ENCODE results near the gene ACAD9.

ACAD9 gene

DNA sequence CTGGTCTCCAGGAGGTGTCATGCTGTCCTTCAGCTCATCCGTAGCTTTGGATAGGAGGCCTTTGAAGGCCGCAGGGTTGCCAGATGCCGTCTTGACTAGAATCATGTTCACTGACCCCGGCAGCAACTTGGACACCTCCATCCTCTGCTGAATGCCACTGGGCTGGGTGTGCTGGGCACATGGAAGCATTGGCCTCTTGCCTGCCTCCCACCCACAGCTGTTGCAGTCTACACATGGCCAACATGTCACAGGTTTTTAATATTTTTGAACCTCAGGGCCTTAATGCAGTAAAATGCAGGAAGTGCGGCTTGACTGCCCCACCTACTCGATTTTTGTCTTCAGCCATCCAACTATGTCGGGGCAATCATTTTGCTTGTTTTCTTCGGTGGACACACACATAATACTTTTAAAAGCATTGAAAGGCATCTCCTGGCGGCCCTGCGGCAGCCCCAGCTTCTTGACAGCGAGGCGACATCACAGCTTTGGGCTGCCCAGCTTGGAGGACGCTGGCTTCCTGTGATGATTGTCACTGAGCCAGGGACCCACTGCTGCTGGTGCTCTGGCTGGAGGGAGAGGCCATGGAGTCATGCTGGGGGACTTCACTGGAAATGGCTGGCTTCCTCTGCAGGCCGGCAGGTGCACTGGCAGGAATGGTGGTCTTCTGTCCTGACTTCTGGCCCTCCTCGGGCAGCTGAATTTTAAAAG is 31.6 kb upstream of the ACAD9 start:
- no peak overlapping the region for H3K9ac ChIP-seq (ENCODE audit: low read length)
- H3K4me3 ChIP-seq (ENCODE audit: low read length), result no peak overlapping the region
- H3K36me3 ChIP-seq (ENCODE audit: control insufficient read depth, low read depth, low read length), result no peaks in the 10 kb centered on the region
- no peaks in the 10 kb centered on the region for H3K9me3 ChIP-seq (ENCODE audit: control insufficient read depth, low read depth, low read length)
- H3K27me3 ChIP-seq (ENCODE audit: control insufficient read depth, insufficient read depth, low read length), result no peaks in the 10 kb centered on the region
- H3K4me1 ChIP-seq (ENCODE audit: control insufficient read depth, low read depth, low read length), result peaks cover 8% of the 10 kb centered on the region
- no peak overlapping the region for H3K27ac ChIP-seq (ENCODE audit: low read length)

- Histone ChIP-seq H3K9ac (ENCODE audit: low read length) (no peak overlapping the region), H3K4me3 (ENCODE audit: low read length) (no peak overlapping the region), H3K27ac (ENCODE audit: low read length) (no peak overlapping the region), H3K4me1 (ENCODE audit: control insufficient read depth, low read depth, low read length) (peaks cover 8% of the 10 kb centered on the region), H3K9me3 (ENCODE audit: control insufficient read depth, low read depth, low read length) (no peaks in the 10 kb centered on the region), H3K36me3 (ENCODE audit: control insufficient read depth, low read depth, low read length) (no peaks in the 10 kb centered on the region), H3K27me3 (ENCODE audit: control insufficient read depth, insufficient read depth, low read length) (no peaks in the 10 kb centered on the region)
These were observed 30.5 kb upstream of the ACAD9 start for GRCh38 chr3:128848936-128849335.

DNA sequence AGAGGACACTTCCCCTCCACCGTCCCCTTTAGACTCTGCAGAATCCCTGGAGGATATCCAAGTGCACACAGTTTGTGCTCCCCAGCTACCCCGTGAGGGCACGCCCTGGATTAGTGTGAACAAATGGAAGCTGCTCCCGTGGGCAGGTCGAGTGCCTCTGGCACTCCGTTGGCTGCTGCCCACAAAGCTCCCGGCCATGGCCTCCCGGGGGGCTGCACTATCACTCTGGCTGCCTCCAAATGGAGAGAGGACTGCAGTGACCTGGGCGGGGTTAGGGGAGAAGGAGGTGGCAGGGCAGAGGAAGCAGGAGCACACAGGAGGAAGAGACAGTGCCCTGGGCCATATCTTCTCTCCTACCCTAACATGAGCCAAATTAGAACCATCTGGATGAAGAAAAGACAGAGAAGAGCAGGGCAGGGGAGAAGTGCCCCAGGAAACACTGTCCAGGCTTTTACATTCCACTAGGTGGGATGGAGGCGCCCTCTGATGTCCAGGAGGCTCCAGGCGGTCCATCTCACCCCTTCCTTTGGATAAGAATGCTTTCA is 29.4 kb upstream of the ACAD9 start:
- H3K27me3 ChIP-seq (ENCODE audit: control insufficient read depth, insufficient read depth, low read length), result no peaks in the 10 kb centered on the region
- peaks cover 8% of the 10 kb centered on the region for H3K4me1 ChIP-seq (ENCODE audit: control insufficient read depth, low read depth, low read length)
- no peak overlapping the region for H3K27ac ChIP-seq (ENCODE audit: low read length)
- H3K9ac ChIP-seq (ENCODE audit: low read length), result no peak overlapping the region
- no peaks in the 10 kb centered on the region for H3K36me3 ChIP-seq (ENCODE audit: control insufficient read depth, low read depth, low read length)
- H3K4me3 ChIP-seq (ENCODE audit: low read length), result no peak overlapping the region
- H3K9me3 ChIP-seq (ENCODE audit: control insufficient read depth, low read depth, low read length), result peaks cover 3% of the 10 kb centered on the region

DNA sequence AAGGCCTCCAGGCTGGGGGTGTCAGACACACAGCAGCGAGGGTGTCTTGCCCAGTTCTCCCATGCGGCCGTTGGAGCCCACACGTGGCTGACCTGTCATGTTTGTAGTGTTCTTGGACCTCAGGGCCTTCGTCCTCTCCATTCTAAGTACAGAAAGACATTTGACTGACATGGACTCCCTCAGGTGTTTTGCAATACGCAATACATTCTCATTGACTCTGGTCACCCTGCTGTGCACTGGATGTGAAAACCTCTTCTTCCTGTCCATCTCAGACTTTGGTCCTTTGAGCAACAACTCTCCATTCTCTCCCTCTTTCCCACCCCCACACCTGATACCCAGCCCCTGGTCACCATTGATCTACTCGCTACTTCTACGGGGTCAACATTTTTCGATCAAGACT is 28.9 kb upstream of the ACAD9 start:
- no peak overlapping the region for H3K27ac ChIP-seq (ENCODE audit: low read length)
- H3K36me3 ChIP-seq (ENCODE audit: control insufficient read depth, low read depth, low read length), result no peaks in the 10 kb centered on the region
- no peaks in the 10 kb centered on the region for H3K27me3 ChIP-seq (ENCODE audit: control insufficient read depth, insufficient read depth, low read length)
- peaks cover 3% of the 10 kb centered on the region for H3K4me1 ChIP-seq (ENCODE audit: control insufficient read depth, low read depth, low read length)
- peaks cover 9% of the 10 kb centered on the region for H3K9me3 ChIP-seq (ENCODE audit: control insufficient read depth, low read depth, low read length)
- H3K4me3 ChIP-seq (ENCODE audit: low read length), result no peak overlapping the region
- no peak overlapping the region for H3K9ac ChIP-seq (ENCODE audit: low read length)

- H3K9ac ChIP-seq (ENCODE audit: low read length), result no peak overlapping the region
- no peak overlapping the region for H3K27ac ChIP-seq (ENCODE audit: low read length)
- H3K4me1 ChIP-seq (ENCODE audit: control insufficient read depth, low read depth, low read length), result no peaks in the 10 kb centered on the region
- H3K9me3 ChIP-seq (ENCODE audit: control insufficient read depth, low read depth, low read length), result peaks cover 10% of the 10 kb centered on the region
- no peak overlapping the region for H3K4me3 ChIP-seq (ENCODE audit: low read length)
- H3K27me3 ChIP-seq (ENCODE audit: control insufficient read depth, insufficient read depth, low read length), result no peaks in the 10 kb centered on the region
- no peaks in the 10 kb centered on the region for H3K36me3 ChIP-seq (ENCODE audit: control insufficient read depth, low read depth, low read length)
These were observed 27.8 kb upstream of the ACAD9 start for GRCh38 chr3:128851601-128852000.

DNA sequence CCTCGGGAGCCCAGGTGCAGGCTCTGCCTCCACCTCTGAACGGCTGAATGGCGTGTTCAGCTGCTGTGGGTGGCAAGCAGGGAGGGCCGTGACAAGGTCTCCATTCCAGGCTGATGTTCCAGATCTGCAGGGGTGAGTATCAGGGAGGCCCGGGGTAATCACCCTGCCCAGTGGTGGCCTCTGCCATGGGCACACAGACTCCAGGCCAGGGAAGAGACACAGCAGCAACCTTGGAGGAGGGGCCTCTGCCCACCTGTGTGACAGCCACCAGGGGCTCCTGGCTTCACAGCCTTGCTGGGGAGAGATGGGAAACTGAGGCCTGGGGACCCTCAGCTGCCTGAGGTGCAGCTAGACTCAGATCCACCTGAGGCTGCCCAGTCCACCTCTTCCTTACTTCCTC is 25.6 kb upstream of the ACAD9 start:
- peaks cover 11% of the 10 kb centered on the region for H3K9me3 ChIP-seq (ENCODE audit: control insufficient read depth, low read depth, low read length)
- no peak overlapping the region for H3K9ac ChIP-seq (ENCODE audit: low read length)
- H3K27ac ChIP-seq (ENCODE audit: low read length), result no peak overlapping the region
- no peaks in the 10 kb centered on the region for H3K36me3 ChIP-seq (ENCODE audit: control insufficient read depth, low read depth, low read length)
- H3K4me3 ChIP-seq (ENCODE audit: low read length), result no peak overlapping the region
- no peaks in the 10 kb centered on the region for H3K27me3 ChIP-seq (ENCODE audit: control insufficient read depth, insufficient read depth, low read length)
- H3K4me1 ChIP-seq (ENCODE audit: control insufficient read depth, low read depth, low read length), result no peaks in the 10 kb centered on the region

DNA sequence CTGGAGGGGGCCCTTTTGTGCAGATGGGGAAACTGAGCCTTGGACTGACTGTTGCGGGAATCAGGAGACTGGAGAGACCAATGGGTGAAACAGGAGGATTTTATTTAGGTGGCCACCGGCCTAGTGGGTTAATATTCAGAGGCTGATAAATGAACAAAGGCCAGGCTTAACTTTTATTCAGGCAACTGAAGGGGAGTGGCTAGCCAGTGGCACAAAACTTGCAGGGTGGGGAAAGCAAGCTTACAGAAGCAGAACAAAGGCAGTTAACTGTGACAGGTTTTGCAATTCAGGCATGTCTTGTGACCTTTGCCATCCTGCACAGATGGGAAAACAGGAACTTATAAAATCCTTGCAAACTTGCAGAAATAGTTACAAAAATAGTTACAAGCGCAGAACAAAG is 24.9 kb upstream of the ACAD9 start:
- Histone ChIP-seq H3K27me3 (ENCODE audit: control insufficient read depth, insufficient read depth, low read length) (no peaks in the 10 kb centered on the region), H3K4me3 (ENCODE audit: low read length) (no peak overlapping the region), H3K36me3 (ENCODE audit: control insufficient read depth, low read depth, low read length) (no peaks in the 10 kb centered on the region), H3K27ac (ENCODE audit: low read length) (no peak overlapping the region), H3K4me1 (ENCODE audit: control insufficient read depth, low read depth, low read length) (no peaks in the 10 kb centered on the region), H3K9me3 (ENCODE audit: control insufficient read depth, low read depth, low read length) (peaks cover 18% of the 10 kb centered on the region), H3K9ac (ENCODE audit: low read length) (no peak overlapping the region)

- no peak overlapping the region for H3K4me3 ChIP-seq (ENCODE audit: low read length)
- H3K27ac ChIP-seq (ENCODE audit: low read length), result no peak overlapping the region
- H3K36me3 ChIP-seq (ENCODE audit: control insufficient read depth, low read depth, low read length), result no peaks in the 10 kb centered on the region
- H3K9me3 ChIP-seq (ENCODE audit: control insufficient read depth, low read depth, low read length), result peaks cover 25% of the 10 kb centered on the region
- no peak overlapping the region for H3K9ac ChIP-seq (ENCODE audit: low read length)
- H3K27me3 ChIP-seq (ENCODE audit: control insufficient read depth, insufficient read depth, low read length), result no peaks in the 10 kb centered on the region
- H3K4me1 ChIP-seq (ENCODE audit: control insufficient read depth, low read depth, low read length), result no peaks in the 10 kb centered on the region
These were observed 23.9 kb upstream of the ACAD9 start for GRCh38 chr3:128855569-128855968.

DNA sequence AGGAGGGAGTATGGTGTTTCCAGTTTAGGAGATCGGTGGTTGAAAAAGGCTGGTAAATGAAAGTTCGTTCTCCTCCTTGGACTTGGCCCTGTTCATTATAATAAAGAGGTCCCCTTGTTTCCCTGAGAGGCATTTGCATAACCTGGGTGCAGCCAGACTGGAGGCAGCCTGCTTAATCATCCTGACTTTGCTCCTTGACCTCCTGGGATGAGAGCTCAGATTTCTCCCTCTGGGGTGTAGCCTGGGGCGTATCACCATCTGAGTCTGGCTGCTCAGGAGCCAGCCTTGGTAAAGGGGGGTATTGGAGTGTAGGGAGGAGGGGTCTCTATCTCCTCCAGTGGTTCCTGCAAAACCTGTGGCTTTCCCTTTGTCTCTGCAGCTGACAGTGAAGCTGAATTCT is 21.3 kb upstream of the ACAD9 start:
- Histone ChIP-seq H3K36me3 (ENCODE audit: control insufficient read depth, low read depth, low read length) (no peaks in the 10 kb centered on the region), H3K9ac (ENCODE audit: low read length) (no peak overlapping the region), H3K4me1 (ENCODE audit: control insufficient read depth, low read depth, low read length) (no peaks in the 10 kb centered on the region), H3K27me3 (ENCODE audit: control insufficient read depth, insufficient read depth, low read length) (no peaks in the 10 kb centered on the region), H3K9me3 (ENCODE audit: control insufficient read depth, low read depth, low read length) (peaks cover 25% of the 10 kb centered on the region), H3K4me3 (ENCODE audit: low read length) (no peak overlapping the region), H3K27ac (ENCODE audit: low read length) (no peak overlapping the region)

DNA sequence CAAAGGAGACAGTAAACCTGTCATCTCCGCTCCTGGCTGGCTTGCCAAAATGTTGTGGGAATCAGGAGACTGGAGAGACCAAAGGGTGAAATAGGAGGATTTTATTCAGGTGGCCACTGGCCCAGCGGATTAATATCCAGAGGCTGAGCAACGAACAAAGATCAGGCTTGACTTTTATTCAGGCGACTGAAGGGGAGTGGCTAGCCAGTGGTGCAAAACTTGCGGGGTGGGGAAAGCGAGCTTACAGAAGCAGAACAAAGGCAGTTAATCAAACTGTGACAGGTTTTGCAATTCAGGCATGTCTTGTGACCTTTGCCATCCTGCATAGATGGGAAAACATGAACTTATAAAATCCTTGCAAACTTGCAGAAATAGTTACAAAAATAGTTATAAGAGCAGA is 19.8 kb upstream of the ACAD9 start:
- no peak overlapping the region for H3K9ac ChIP-seq (ENCODE audit: low read length)
- H3K27ac ChIP-seq (ENCODE audit: low read length), result no peak overlapping the region
- H3K9me3 ChIP-seq (ENCODE audit: control insufficient read depth, low read depth, low read length), result peaks cover 24% of the 10 kb centered on the region
- no peaks in the 10 kb centered on the region for H3K27me3 ChIP-seq (ENCODE audit: control insufficient read depth, insufficient read depth, low read length)
- no peaks in the 10 kb centered on the region for H3K36me3 ChIP-seq (ENCODE audit: control insufficient read depth, low read depth, low read length)
- H3K4me1 ChIP-seq (ENCODE audit: control insufficient read depth, low read depth, low read length), result no peaks in the 10 kb centered on the region
- no peak overlapping the region for H3K4me3 ChIP-seq (ENCODE audit: low read length)

DNA sequence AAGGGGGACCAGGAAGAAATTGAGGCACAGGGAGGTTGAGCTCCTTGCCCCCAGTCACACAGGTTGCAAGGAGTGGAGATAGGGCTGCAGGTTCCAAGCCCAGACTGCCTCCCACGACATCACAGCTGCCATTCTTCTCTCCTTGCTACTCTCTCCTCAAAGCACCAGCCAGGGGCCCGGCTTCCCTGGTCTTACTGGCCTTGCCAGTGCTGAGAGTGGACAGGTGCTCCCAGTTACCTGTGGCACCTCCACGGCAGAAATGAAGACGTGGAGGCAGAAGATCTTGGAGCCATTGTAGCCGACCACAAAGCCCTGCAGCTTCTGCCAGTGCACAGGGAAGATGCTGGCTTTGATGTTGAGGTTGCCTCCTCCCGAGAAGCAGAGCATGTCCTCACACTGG is 17.9 kb upstream of the ACAD9 start:
- H3K27ac ChIP-seq (ENCODE audit: low read length), result no peak overlapping the region
- H3K4me3 ChIP-seq (ENCODE audit: low read length), result no peak overlapping the region
- H3K27me3 ChIP-seq (ENCODE audit: control insufficient read depth, insufficient read depth, low read length), result no peaks in the 10 kb centered on the region
- H3K9ac ChIP-seq (ENCODE audit: low read length), result no peak overlapping the region
- H3K36me3 ChIP-seq (ENCODE audit: control insufficient read depth, low read depth, low read length), result no peaks in the 10 kb centered on the region
- H3K9me3 ChIP-seq (ENCODE audit: control insufficient read depth, low read depth, low read length), result peaks cover 15% of the 10 kb centered on the region
- no peaks in the 10 kb centered on the region for H3K4me1 ChIP-seq (ENCODE audit: control insufficient read depth, low read depth, low read length)

DNA sequence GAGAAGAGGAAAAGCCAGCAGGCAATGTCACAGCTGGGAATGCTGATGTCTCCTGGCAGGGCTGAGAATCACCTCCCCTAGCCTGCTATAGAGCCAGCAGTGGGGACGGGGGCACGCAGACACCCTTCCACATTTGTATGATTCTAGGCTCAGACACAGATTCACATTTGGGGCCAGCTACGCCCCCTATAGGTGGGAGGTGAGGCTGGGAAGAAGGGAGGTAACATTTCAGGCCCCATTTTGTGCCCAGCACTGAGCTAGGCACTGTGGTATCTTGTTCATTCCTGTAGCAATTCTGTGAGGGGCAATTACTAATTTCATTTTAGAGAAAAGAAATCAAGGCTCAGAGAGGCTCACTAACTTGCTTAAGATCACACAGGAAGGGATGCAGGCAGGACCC is 15.9 kb upstream of the ACAD9 start:
- Histone ChIP-seq H3K9ac (ENCODE audit: low read length) (no peak overlapping the region), H3K36me3 (ENCODE audit: control insufficient read depth, low read depth, low read length) (no peaks in the 10 kb centered on the region)

More for the DNA sequence above, 15.9 kb upstream of the ACAD9 start:
- Histone ChIP-seq H3K27ac (ENCODE audit: low read length) (no peak overlapping the region), H3K4me1 (ENCODE audit: control insufficient read depth, low read depth, low read length) (no peaks in the 10 kb centered on the region), H3K27me3 (ENCODE audit: control insufficient read depth, insufficient read depth, low read length) (no peaks in the 10 kb centered on the region), H3K4me3 (ENCODE audit: low read length) (no peak overlapping the region), H3K9me3 (ENCODE audit: control insufficient read depth, low read depth, low read length) (peaks cover 15% of the 10 kb centered on the region)

All from iPS-18a (cell line).